Left hindlimb (tissue), 1 donor: ENCODE measurements around the gene RDH16.
"Not testable (repeated sequence)": the region's sequence is repeated elsewhere in the genome, so short reads cannot be mapped to it uniquely, and the experiment has no call there.

ENCODE experiments used
- DNase-seq: peaks from one replicate; pipeline ENCODE4 v3.0.0-alpha.2; 2018

Gene RDH16

DNA sequence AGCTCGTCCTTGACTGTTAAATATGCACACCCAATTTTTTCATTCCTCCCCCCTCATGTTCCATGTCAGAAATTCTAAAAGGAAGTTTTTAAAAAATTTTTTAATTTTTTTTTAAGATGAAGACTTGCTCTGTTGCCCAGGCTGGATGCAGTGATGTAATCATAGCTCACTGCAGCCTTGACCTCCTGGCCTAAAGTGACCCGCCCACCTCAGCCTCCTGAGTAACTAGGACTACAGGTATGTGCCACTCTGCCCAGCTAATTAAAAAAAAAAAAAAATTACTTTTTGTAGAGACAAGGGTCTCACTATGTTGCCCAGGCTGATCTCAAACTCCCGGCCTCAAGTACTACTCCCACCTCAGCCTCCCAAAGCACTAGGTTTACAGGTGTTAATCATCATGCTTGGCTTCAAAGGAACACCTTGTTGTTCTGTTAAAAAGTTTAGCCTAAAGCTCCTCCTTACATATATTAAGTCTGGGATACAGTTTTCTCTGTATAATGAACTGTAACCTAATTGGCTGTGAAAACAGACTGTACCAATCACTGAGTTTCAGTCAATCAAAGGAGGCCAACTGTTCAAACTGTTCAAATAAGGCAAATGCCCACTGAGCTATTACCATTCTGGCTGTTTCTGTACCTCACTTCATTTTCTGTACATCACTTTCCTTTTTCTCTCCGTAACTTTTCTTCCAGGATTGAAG is 41.0 kb downstream of the RDH16 start:
- DNase-seq: no peak

DNA sequence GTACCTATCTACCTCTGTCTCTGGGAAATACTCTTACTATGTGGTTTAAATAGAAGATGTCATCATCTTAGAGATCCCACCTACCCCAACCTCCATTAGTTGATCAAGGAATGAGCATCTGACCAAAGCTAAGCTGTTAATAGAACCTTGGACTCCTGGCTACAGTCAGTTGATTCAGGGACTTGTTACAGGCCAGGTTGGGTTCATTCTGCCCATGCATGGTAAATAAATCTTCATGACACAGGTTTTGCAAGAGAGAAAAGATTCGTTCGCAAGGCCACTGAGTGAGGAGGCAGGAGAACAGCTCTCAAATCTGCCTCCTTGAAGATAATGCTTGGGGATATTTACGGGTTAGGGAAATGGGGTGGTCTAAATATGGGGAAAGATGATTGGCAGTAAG is 42.7 kb downstream of the RDH16 start:
- no peak for DNase-seq

DNA sequence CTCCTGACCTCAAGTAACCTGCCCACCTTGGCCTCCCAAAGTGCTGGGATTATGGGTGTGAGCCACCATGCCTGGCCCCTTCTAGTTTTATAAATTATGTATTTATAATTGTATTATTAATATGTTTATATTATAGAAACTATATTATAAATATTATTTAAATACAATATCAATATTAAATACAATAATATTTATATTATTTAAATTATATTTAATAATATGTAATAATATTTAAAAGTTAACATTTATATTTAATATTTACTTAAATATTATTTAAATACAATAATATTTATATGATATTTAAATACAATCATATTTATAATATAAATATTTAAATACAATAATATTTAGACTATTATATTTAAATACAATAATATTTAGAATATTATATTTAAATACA is 43.2 kb downstream of the RDH16 start:
- no peak for DNase-seq

DNA sequence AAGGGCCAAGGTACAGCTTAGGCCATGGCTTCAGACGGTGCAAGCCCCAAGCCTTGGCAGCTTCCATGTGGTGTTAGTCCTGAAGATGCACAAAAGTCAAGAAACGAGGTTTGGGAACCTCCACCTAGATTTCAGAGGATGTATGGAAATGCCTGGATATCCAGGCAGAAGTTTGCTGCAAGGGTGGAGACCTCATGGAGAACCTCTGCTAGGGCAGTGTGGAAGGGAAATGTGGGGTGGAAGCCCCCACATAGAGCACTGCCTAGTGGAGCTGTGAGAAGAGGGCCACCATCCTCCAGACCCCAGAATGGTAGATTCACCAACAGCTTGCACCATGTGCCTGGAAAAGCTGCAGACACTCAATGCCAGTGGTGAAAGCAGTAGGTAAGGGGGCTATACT is 48.0 kb downstream of the RDH16 start:
- DNase-seq: not testable (repeated sequence)

DNA sequence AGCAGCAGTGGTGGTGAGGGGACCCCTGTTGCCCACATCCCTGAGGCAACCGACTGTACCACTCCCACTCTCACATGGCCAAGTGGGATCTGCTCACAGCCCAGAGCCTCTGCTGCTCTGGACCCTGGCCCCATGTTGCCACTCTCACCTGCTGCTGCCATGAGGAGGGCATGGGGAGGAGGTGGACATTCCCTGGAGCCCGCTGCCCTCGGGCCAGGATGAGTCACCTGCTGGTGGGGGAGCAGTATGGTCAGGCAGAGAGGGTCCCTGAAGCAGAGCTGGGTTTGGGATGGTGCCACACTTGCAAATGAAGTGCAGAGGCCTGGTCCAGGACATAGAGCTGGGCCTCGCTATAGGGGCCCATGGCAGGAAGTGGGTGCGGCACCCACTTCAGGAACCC is 49.3 kb downstream of the RDH16 start:
- no peak for DNase-seq

DNA sequence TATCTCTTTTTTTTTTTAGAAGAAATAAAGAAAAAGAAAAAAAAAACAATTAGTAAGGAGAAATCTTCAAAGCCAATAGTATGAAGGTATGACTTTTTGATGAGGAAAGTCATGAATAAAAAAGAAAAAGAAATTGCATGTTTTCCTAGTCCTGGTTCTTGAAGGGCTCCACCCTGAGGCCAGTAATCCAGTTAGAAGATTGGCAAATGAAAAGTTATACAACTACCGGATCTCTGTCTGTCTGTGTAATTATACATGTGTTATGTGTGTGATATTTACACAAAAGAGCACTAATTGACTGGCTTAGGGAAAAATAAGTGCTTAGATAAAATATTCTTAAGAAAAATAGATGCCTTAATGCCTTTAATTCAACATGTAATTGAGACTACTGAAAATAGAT is 51.6 kb downstream of the RDH16 start:
- no peak for DNase-seq

DNA sequence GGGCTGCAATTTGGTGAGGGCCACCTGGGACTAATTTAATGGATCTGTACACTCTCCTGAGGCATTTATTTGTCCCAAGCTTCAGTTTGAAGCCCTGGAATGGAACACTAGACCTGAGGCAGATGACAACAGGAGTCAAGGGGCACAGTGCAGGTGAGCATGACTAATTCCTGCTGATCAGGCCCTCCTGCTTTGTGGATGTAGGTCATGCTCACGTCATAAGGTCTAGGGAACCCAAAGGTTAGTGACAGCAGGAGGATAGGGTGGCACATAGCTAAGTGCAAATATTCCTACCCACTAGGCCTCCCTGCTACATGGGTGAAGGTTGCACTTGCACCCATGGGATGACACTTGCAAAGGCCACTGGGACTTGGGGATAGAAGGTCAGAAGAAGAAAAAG is 54.0 kb downstream of the RDH16 start:
- no peak for DNase-seq
